Hematopoietic multipotent progenitor cell treated with erythropoietin and hydrocortisone succinate and interleukin-3 and kit ligand, for 6 days (in vitro differentiated cells): ENCODE results near the gene ONECUT3.
"Not testable (repeated sequence)": the region's sequence is repeated elsewhere in the genome, so short reads cannot be mapped to it uniquely, and the experiment has no call there.

ENCODE experiments used
- DNase-seq: peaks from one replicate; pipeline ENCODE4 v3.0.0-alpha.2; 2015

Gene ONECUT3

GRCh38 chr19:1756705-1757465 is 3.6 kb downstream of the ONECUT3 start:
- peak; percentile 39 for DNase-seq

DNA sequence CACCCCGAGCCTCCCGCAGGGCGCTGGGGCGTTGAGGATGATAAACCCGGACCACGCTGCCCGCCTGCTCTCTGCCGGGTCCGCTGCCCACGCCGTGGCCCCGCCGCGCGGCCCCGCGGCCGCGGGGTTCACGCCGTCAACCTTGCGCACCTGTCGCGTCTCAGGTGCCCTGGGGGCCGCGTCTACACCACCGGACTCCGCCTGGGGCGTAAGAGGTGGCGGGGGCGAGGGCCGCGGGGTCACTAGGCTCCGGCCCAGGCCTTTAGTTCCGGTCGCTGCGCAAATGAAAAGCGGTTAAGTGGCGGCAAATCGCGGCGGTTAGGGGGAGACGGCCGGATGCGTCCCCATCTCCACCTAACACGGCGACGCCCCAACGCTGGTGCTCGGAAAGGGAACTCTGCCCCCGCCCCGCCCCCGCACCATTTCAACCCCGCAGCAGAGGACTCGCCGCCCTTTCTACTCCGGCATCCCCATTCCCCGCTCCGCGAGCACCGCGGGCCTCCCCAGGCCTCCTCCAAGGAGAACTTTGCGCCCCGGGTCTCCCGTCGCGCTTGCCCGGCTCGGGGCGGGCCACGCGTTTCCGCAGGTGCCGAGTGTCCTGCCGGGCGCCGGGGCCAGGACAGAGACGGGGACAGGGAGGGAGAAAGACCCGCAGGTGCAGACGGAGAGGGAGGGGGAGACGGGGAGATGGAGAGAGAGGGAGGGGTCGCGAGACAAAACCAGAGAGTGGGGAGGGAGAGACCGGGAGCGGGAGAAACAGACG is 4.3 kb downstream of the ONECUT3 start:
- DNase-seq: no peak

- no peak for DNase-seq
Measured at GRCh38 chr19:1758231-1758577, 4.9 kb downstream of the ONECUT3 start.

GRCh38 chr19:1758959-1759903 is 5.9 kb downstream of the ONECUT3 start:
- DNase-seq: no peak

- no peak for DNase-seq
Measured at GRCh38 chr19:1760020-1760419, 6.7 kb downstream of the ONECUT3 start.

- DNase-seq: not testable (repeated sequence)
Measured at GRCh38 chr19:1760786-1761527, 7.7 kb downstream of the ONECUT3 start.

GRCh38 chr19:1761528-1762242 is 8.4 kb downstream of the ONECUT3 start:
- no peak for DNase-seq

DNA sequence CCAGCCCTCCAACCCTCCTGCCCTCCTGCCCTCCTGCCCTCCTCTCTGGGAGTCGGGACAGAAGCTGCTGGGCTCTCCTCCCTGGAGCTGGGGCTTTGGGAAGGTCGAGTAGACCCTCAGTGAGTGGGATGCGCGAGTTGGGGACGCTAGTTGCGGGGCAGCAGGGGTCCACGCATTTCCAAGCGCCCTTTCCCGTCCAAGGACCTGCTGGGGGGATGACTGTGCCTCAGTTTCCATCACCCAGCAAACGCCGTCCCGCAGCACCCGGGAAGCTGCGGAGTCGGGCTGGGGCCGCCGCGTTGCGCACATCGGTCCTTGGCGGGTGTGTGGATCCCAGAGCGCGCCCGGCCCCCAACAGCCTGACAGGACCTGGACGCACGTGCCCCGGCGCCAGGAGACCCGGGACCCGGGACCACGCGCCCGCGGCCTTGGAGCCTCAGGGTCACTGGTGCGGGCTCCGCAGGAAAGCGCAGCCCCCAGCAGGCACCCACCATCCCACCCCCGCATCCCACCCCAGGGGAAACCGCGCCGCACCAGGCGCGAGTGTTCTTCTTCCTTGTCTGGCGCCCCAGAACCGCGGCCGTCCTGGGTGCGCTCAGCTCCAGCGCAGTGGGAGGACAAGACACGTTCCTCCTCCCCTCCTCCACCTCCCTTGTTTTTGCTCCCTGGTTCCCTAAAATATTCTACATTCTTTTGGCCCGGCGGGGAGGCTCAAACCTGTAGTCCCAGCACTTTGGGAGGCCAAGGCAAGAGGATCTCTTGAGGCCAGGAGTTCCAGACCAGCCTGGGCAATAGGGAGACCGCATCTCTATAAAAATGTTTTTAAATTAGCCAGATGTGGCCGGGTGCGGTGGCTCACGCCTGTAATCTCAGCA is 9.2 kb downstream of the ONECUT3 start:
- no peak for DNase-seq

DNA sequence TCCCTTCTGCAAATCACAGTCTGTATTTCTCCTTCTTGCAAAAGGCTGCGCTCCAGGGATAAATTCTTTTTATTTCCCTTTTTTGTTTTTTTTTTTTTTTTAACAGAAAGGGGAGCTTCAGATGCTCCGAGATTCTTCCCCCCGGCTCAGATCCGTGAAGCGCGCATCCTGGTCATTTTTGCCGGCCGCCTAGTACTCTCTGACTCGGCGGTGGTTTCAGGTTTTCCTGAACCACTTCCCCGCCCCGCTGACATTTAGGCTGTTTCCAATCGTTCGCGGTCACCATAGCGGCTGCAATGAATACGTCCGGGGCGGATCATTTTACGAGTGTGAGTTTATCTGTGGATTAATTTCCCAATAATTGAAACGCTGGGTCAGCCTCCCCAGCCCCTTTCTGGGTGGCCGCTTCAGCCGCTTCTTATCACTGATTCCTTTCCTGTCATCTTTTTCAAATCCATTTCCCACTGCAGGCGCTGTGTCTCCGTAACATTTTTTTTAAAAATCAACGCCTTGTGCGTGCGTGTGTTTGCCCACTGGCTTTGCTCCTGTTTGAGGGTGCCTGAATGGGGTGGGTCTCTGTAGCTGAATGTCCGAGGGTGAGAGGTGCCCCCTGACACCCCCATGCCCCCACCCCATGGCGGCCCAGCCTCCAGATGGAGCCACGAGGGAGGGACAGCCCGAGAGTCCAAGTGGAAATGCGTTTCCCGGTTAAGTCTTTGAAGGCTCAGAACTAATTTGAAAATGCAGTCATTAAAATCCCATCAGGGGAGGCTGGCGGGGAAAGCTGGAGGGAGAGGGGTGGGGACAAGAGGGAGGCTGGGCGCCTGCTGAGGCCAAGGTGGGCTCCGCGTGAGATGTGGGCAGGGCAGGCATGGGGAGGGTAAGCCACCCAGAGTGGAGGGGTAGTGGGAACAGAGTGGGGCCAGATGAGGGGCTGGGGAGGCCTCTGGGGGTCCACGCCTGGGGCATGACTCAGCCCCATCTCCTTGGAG is 10.6 kb downstream of the ONECUT3 start:
- DNase-seq: no peak

DNA sequence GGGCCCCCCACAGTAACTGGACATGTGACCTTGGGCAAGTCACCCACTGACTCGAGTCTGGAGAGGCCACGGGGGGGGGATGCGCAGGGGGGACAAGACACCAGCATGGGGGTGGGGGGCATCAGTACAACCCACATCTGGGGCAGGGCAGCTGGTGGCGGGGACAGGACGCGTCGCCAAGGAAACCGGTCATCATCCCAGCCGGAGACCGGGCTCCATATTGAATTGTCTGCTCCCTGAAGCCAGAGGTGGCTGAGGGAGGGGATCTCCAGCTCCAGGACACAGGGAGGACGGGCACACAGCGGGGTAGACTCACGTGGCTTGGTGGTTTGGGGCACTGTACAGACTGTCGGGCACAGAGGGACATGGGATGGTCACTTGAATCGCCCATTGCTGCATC is 11.4 kb downstream of the ONECUT3 start:
- no peak for DNase-seq

- no peak for DNase-seq
Measured at GRCh38 chr19:1765232-1765903, 12.1 kb downstream of the ONECUT3 start.

DNA sequence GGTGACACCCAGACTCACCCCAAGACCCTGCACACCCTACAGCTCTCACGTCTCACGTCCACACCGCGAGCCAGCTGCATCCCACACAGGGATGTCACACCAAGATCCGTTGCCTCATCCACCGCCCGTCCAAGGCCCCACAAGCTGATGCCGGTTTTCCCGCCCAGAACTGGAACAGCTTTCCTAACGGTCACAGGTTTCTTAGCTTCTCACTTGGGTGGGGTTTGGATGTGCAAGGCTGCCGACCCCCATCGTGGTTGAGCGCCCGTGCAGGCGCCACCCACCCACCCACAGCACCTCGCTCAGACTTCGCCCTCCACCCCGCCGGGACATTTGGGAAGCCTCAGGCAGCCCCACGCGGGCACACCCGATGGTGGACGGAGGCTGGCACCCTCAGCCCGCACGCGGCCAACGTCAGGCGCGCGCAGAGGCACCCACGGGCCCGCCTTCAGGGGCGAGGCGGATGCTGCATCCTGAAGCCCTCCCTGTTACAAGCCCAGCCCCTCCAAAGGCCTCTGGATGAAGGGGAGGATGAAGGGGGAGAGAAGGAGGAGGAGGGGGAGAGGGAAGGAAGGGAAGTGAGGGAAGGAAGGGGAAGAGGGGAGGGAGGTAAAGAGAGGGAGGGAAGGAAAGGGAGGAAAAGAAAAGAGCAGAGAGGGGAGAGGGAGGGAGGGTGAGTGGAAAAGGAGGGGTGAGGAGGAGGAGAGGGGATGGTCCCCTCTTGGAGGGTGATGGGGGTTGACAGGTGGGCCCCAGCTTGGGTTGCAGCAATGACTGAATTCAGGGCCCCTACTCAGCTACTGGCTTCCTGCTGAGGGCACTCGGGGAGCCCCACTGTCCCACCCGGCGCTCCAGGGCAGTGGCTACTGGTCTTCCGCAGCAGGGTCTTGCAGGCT is 12.8 kb downstream of the ONECUT3 start:
- DNase-seq: no peak

DNA sequence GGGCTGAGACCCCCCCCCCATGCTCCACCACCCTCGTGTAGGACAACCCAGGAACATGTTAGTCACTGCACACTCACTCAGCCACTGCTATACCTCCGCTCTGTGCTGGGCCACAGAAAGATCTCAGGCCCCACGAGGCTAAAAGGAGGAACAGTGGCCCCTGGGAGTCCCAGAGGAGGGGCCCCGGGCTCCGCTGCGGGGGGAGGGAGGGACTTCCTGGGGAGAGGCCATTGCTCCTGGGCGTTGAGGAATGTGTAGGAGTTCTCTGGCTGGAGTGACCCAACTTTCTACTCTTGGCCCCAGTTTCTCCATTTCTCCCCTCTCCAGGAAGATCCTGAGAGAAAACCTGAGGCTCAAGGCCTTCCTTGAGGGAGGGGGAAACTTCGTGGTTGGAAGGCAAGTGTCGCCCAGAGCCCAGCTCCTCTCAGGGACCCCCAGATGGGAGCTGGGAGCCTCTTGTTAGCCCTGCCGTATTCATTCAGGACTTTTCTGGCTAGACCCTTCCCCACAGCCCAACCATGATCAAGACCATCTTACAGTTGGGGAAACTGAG is 13.6 kb downstream of the ONECUT3 start:
- no peak for DNase-seq

DNA sequence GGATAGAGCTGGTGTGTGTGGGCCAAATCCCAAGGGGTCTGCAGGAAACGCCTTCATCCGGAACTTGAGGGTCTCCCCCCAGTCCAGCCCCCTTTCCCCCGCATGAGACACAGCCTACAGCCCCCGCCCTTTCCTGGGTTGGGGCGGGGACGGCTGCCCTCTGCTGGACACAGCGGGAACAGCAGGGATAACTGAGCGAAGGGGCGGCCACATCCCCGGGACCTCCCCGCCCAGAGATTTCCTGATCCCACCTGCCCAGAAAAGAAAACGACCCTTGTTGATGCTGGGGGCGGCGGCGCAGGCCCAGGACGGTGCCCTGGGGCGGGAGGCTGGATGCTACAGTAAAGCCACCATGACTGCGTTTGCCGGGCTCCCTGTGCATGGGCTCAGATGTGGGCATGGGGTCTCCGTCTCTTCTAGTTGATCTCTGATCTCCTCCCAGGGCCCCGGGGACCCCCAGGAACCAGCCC is 14.2 kb downstream of the ONECUT3 start:
- DNase-seq: peak; percentile 57

DNA sequence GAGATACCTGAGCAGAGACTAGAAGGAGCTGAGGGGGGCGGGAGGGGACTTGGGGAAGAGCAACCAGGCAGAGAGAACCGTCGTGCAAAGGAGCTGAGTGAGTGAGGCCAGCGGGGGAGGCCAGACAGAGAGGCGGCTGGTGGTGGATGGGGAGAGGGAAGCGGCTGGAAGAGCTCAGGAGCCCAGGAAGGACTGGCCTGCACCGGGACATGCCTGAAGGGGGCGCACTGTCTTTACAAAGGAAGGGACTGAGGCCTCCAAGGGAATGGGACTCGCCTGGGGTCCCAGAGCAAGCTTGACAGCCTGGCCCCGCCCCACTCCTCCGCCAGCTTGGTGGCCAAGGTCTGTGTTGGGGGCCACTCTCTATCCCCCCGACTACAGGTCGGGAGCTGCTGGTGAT is 14.9 kb downstream of the ONECUT3 start:
- peak; percentile 52 for DNase-seq

DNA sequence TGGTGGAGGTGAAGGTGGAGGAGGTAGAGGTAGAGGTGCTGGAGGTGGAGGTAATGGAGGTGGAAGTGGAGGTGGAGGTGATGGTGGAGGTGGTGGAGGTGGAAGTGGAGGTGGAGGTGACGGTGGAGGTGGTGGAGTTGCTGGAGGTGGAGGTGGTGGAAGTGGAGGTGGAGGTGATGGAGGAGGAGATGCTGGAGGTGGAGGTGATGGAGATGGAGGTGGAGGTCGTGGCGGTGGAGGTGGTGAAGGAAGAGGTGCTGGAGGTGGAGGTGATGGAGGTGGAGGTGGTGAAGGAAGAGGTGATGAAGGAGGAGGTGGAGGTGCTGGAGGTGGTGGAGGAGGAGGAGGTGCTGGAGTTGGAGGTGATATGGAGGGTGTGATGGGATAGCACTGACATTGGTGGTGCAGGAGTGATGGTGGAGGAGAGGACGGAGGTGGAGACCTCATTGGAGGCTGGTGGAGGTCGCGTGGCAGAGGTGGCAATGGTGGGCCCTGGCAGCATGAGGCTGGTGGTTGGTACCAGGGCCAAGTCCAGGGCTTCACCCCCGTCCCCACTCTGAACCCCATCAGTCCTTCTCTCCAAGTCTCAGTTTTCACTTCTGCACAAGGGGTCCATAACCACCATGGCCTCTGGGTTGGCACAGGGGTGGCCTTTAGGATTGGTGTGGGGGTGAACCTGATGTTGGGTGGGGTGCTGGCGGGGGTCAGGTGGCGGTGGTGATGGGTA is 15.8 kb downstream of the ONECUT3 start:
- no peak for DNase-seq

- no peak for DNase-seq
Measured at GRCh38 chr19:1769645-1769985, 16.3 kb downstream of the ONECUT3 start.
